GM12878 (cell line): Measurements from ENCODE around the gene DLEC1. TPM values are rescaled to one million over a fixed set of nuclear protein-coding genes. Genes with fewer than 3 reads are reported as not detected.

ENCODE experiments used
- E2F8 ChIP-seq: fragments of 450-650 bp; IDR thresholded peaks from 2 replicates; pipeline ENCODE4 v1.6.1; 2018; ENCODE audit warnings: mild to moderate bottlenecking, low read depth, moderate library complexity; ENCODE audit not compliant: partially characterized antibody
- NKRF ChIP-seq: fragments of 450-650 bp; conservative IDR thresholded peaks from 2 replicates; pipeline ENCODE4 v1.6.1; 2017; ENCODE audit warnings: mild to moderate bottlenecking, moderate library complexity
- POLR2AphosphoS5 ChIP-seq: IDR thresholded peaks from 2 replicates; pipeline ENCODE4 v1.6.1; 2011; ENCODE audit warnings: mild to moderate bottlenecking, low read length, inconsistent platforms
- ZNF24 ChIP-seq: fragments of 450-650 bp; IDR thresholded peaks from 2 replicates; pipeline ENCODE4 v1.6.1; 2017; ENCODE audit warnings: antibody characterized with exemption, mild to moderate bottlenecking
- ZZZ3 ChIP-seq: IDR thresholded peaks from 2 replicates; pipeline ENCODE4 v1.6.1; 2011; ENCODE audit warnings: low read depth; ENCODE audit not compliant: control insufficient read depth, insufficient read length
- polyA plus RNA-seq, 11 experiments: library from polyadenylated mRNA; depleted of rRNA in 4 of 11; unstranded in 6 of 11; stranded (reverse) in 5 of 11; fragments of >200 nt; fragmentation: Nextera tagmentation in 4 of 11; fragmentation: Illumina TruSeq in 1 of 11; extraction: Ambion mirVana in 4 of 11; extraction: Trizol in 1 of 11; gene quantifications; 1 replicate in 1 of 11; 2 replicates in 10 of 11; pipeline versions ENCODE4 v1.2.1 to v1.2.3, GENCODE V29; 2011 to 2016; ENCODE audit warnings: inconsistent platforms in 2 of 11, missing spikeins in 2 of 11, low read depth in 1 of 11
- total RNA-seq, 4 experiments: library from RNA; depleted of rRNA in 3 of 4; stranded (reverse); fragments of >200 nt in 3 of 4; fragmentation: Illumina TruSeq in 1 of 4; extraction: Trizol in 1 of 4; gene quantifications; 2 replicates each; pipeline versions ENCODE4 v1.2.1 to v1.2.3, GENCODE V29; 2013 to 2021
- TF ChIP-seq, protein P1 (sequence below): fragments of 450-650 bp; IDR thresholded peaks from 2 replicates; pipeline ENCODE4 v1.6.1; 2016; ENCODE audit warnings: mild to moderate bottlenecking
- TF ChIP-seq, protein P2 (sequence below): fragments of 450-650 bp; IDR thresholded peaks from 2 replicates; pipeline ENCODE4 v1.6.1; 2017; ENCODE audit warnings: mild to moderate bottlenecking, moderate library complexity

The DLEC1 gene
- total and polyA plus RNA-seq, 10 of the 15 experiments (the other 5 are each of a cell fraction or from before 2014, with no cell fraction given): 0.03 to 0.29 (median 0.07) TPM; not detected in 3

- TF ChIP-seq E2F8 (no peak), ZNF24 (no peak), NKRF (peak; percentile 61; the same call in 1 of the 2 replicates), POLR2AphosphoS5 (peak; percentile 65; the same call in 1 of the 2 replicates), ZZZ3 (no peak)
- TF ChIP-seq, protein P1, sequence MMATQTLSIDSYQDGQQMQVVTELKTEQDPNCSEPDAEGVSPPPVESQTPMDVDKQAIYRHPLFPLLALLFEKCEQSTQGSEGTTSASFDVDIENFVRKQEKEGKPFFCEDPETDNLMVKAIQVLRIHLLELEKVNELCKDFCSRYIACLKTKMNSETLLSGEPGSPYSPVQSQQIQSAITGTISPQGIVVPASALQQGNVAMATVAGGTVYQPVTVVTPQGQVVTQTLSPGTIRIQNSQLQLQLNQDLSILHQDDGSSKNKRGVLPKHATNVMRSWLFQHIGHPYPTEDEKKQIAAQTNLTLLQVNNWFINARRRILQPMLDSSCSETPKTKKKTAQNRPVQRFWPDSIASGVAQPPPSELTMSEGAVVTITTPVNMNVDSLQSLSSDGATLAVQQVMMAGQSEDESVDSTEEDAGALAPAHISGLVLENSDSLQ: no peak
- TF ChIP-seq, protein P2, sequence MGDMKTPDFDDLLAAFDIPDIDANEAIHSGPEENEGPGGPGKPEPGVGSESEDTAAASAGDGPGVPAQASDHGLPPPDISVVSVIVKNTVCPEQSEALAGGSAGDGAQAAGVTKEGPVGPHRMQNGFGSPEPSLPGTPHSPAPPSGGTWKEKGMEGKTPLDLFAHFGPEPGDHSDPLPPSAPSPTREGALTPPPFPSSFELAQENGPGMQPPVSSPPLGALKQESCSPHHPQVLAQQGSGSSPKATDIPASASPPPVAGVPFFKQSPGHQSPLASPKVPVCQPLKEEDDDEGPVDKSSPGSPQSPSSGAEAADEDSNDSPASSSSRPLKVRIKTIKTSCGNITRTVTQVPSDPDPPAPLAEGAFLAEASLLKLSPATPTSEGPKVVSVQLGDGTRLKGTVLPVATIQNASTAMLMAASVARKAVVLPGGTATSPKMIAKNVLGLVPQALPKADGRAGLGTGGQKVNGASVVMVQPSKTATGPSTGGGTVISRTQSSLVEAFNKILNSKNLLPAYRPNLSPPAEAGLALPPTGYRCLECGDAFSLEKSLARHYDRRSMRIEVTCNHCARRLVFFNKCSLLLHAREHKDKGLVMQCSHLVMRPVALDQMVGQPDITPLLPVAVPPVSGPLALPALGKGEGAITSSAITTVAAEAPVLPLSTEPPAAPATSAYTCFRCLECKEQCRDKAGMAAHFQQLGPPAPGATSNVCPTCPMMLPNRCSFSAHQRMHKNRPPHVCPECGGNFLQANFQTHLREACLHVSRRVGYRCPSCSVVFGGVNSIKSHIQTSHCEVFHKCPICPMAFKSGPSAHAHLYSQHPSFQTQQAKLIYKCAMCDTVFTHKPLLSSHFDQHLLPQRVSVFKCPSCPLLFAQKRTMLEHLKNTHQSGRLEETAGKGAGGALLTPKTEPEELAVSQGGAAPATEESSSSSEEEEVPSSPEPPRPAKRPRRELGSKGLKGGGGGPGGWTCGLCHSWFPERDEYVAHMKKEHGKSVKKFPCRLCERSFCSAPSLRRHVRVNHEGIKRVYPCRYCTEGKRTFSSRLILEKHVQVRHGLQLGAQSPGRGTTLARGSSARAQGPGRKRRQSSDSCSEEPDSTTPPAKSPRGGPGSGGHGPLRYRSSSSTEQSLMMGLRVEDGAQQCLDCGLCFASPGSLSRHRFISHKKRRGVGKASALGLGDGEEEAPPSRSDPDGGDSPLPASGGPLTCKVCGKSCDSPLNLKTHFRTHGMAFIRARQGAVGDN: peak; percentile 87
Observed at GRCh38 chr3:38164643-38164951, 125.6 kb downstream of the DLEC1 start (continued).
